Measurements from ENCODE around the gene FBXL20.
"Not testable (repeated sequence)": the region's sequence is repeated elsewhere in the genome, so short reads cannot be mapped to it uniquely, and the experiment has no call there.

The FBXL20 gene

DNA sequence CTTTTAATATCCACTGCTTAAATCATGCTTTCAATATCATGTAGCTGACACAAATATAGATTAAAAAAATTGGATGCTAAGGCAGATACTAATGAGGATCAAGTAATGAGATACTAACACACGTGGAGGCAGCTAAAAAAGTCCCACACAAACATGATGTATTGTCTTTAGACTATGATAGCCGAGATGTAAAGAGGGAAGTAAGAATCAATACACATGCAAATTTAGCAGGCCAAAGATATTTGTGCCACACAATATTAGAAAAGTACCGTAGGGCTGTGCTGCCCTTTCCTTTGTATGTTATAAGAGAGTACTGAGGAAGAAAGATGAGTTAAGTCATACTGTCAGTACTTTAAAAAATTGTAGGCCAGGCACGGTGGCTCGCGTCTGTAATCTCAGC, 124.3 kb downstream of the FBXL20 start:
- no peak for TF ChIP-seq POLR2A (IDR thresholded peaks at IDR 0.05; ENCODE audit: low read depth, low read length)
- no peak for FAIRE-seq
- no peak for DNase-seq (ENCODE audit: insufficient read length, low spot score)

GRCh38 chr17:39276113-39276512, 125.3 kb downstream of the FBXL20 start:
- DNase-seq (ENCODE audit: insufficient read length, low spot score): no peak
- FAIRE-seq: no peak
- TF ChIP-seq POLR2A (IDR thresholded peaks at IDR 0.05; ENCODE audit: low read depth, low read length): no peak

- FAIRE-seq (no peak), DNase-seq (ENCODE audit: insufficient read length, low spot score) (no peak)
- no peak for TF ChIP-seq POLR2A (IDR thresholded peaks at IDR 0.05; ENCODE audit: low read depth, low read length)
Observed at GRCh38 chr17:39271546-39271945, 129.9 kb downstream of the FBXL20 start.

- DNase-seq (ENCODE audit: insufficient read length, low spot score) (no peak), FAIRE-seq (no peak)
- TF ChIP-seq POLR2A (IDR thresholded peaks at IDR 0.05; ENCODE audit: low read depth, low read length): no peak
Observed at GRCh38 chr17:39270923-39271322, 130.5 kb downstream of the FBXL20 start.

DNA sequence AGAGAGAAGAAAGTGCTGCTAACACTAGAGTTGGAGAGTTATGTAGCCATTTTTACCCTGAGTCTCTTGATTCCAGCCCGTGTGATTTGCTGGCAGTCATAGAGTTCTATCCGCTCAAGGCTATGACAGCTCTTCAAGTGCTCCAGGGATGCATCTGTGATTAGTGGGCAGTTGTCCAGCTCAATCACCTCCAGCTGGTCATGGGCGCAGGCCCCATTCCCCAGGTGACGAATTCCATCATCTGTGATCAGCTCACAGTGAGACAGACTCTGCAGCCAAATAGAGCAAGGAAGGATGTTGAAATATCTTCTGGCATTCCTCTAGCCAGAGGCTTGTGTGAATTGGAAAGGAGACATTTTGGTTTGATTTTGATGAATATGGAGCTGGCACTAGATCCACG, 137.3 kb downstream of the FBXL20 start:
- no peak for TF ChIP-seq POLR2A (IDR thresholded peaks at IDR 0.05; ENCODE audit: low read depth, low read length)
- no peak for DNase-seq (ENCODE audit: insufficient read length, low spot score)
- FAIRE-seq: no peak

DNA sequence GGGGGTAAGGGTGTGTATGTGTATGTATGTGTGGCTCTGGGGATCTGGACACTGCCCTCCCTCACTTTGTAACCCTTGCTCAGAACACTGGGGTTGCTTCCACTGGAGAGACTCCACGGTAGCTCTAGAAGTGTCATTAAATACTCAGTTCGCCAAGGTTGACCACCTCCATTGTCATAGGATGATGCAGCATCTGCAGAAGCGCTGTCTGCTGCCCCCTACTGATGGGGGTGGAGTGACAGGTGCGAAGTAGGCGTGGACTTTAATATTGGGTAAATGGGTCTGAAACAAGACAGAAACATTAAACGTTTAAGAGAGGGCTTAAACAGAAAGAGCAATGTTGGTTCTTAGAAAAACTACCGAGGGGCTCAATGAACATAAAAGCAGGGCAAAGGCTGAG, 140.1 kb downstream of the FBXL20 start:
- TF ChIP-seq POLR2A (IDR thresholded peaks at IDR 0.05; ENCODE audit: low read depth, low read length): no peak
- FAIRE-seq (no peak), DNase-seq (ENCODE audit: insufficient read length, low spot score) (no peak)

DNA sequence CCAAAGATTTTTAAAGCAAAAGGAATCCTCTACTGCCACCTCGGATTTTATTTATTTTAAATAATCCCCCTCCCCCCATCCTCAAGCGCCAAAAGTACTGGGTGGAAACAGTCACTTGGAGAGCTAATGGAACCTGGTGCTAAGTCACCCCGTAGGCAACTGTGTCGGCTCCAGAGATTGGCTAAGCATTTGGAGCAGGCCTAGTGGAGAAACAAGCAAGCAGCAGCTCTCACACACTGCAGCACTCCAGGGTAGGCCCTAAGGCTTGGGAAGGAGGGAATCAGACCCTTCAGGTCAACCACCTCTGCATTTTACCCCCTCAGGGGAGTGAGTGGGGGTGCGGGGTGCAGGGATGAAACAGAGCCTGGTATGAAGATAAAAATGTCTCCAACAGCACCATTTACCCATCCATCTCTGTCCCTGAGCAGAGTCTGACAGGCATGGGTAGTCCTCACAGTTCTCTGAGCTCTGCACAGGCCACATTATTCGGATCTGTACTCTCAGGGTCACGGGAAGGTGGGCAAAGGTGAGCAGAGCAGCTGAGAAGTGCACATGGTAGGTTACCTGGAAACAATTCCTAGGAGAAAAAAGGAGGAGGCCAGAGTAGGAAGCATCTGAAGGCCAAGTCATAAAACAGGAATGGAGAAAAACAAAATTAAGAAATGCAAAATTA, 148.5 kb downstream of the FBXL20 start:
- no peak for DNase-seq (ENCODE audit: insufficient read length, low spot score)

DNA sequence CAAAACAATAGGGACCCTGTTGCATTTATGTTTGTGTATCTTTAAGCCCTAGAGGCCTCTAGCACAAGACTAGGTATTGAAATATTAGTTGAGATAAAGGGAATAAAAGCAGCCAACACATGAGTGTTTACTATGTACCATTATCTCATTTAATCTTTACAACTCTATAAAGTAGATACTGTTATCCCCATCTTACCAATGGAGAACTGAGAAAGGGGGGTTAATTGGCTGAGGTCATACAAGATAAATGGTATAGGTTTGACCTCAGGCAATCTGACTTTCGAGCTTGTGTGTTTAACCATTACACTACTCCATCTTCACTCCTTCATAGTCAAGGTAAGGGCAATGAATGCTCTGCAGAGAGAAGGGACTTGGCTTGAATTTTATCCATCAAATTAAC, 149.4 kb downstream of the FBXL20 start:
- FAIRE-seq (no peak), DNase-seq (ENCODE audit: insufficient read length, low spot score) (no peak)
- TF ChIP-seq POLR2A (IDR thresholded peaks at IDR 0.05; ENCODE audit: low read depth, low read length): no peak

More for the DNA sequence above, 148.5 kb downstream of the FBXL20 start:
- TF ChIP-seq POLR2A (IDR thresholded peaks at IDR 0.05; ENCODE audit: low read depth, low read length): no peak
- FAIRE-seq: no peak

DNA sequence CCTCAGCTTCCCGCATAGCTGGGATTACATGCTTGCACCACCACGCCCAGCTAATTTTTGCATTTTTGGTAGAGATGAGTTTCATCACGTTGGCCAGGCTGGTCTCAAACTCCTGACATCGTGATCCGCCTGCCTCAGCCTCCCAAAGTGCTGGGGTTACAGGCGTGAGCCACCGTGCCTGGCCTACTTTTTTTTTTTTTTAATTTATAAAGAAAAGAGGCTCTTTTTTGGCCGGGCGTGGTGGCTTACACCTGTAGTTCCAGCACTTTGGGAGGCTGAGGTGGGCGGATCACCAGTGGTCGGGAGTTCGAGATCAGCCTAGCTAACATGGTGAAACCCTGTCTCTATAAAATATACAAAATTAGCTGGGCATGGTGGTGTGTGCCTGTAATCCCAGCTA, 151.3 kb downstream of the FBXL20 start:
- not testable (repeated sequence) for FAIRE-seq

GRCh38 chr17:39246274-39246673, 155.2 kb downstream of the FBXL20 start:
- DNase-seq (ENCODE audit: insufficient read length, low spot score) (no peak), FAIRE-seq (no peak)
- no peak for TF ChIP-seq POLR2A (IDR thresholded peaks at IDR 0.05; ENCODE audit: low read depth, low read length)

More for the DNA sequence above, 151.3 kb downstream of the FBXL20 start:
- DNase-seq (ENCODE audit: insufficient read length, low spot score): not testable (repeated sequence)

GRCh38 chr17:39244600-39245570, 156.5 kb downstream of the FBXL20 start:
- DNase-seq (ENCODE audit: insufficient read length, low spot score) (no peak), FAIRE-seq (no peak)
- no peak for TF ChIP-seq POLR2A (IDR thresholded peaks at IDR 0.05; ENCODE audit: low read depth, low read length)

- DNase-seq (ENCODE audit: insufficient read length, low spot score) (no peak), FAIRE-seq (no peak)
- no peak for TF ChIP-seq POLR2A (IDR thresholded peaks at IDR 0.05; ENCODE audit: low read depth, low read length)
Observed at GRCh38 chr17:39244016-39244599, 157.3 kb downstream of the FBXL20 start.

DNA sequence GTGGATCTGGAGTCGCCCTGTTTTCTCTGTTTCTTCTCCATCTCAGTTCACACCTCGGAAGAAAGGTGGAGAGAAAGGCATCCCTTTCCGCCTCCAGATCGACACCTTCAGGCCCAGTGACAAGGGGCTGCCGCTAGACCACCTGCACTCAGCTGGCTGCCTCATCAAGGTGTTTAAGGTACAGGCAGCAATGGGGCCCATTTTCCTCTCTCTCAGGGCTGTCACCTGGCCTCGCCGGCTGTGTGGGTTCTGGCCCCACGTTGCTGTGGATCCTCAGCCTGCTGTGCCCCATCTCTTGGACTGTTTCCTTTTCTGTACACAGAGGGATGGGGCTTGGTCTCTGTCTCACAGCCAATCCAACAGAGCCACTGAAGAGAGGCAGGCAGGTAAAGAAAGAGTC, 158.3 kb downstream of the FBXL20 start:
- DNase-seq (ENCODE audit: insufficient read length, low spot score) (no peak), FAIRE-seq (no peak)
- no peak for TF ChIP-seq POLR2A (IDR thresholded peaks at IDR 0.05; ENCODE audit: low read depth, low read length)

DNA sequence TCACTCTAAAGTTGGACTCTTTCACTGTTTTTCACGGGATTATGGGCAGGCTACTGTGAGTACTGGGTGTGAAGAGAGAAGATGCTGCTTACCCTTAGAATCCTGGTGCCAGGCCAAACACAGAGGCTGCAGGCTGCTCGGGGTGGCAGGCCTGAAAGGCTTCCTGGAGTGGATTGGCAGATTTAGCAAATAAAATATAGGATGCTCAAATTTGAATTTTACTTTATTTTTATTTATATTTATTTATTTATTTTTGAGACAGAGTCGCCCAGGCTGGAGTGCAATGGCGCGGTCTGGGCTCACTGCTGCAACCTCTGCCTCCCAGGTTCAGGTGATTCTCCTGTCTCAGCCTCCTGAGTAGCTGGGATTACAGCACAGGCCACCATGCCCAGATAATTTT, 160.8 kb downstream of the FBXL20 start:
- FAIRE-seq (no peak), DNase-seq (ENCODE audit: insufficient read length, low spot score) (no peak)
- TF ChIP-seq POLR2A (IDR thresholded peaks at IDR 0.05; ENCODE audit: low read depth, low read length): no peak
